ENCODE measurements around the gene PDHB. TPM values are rescaled to one million over a fixed set of nuclear protein-coding genes. Genes with fewer than 3 reads are reported as not detected.
A peak's percentile ranks its signal among the peaks of the same experiment; 100 is the strongest.

Gene PDHB
- total and polyA plus RNA-seq, 10 of the 15 experiments (the other 5 are each of a cell fraction or from before 2014, with no cell fraction given) = 62.9 to 224 (median 93.2) TPM

DNA sequence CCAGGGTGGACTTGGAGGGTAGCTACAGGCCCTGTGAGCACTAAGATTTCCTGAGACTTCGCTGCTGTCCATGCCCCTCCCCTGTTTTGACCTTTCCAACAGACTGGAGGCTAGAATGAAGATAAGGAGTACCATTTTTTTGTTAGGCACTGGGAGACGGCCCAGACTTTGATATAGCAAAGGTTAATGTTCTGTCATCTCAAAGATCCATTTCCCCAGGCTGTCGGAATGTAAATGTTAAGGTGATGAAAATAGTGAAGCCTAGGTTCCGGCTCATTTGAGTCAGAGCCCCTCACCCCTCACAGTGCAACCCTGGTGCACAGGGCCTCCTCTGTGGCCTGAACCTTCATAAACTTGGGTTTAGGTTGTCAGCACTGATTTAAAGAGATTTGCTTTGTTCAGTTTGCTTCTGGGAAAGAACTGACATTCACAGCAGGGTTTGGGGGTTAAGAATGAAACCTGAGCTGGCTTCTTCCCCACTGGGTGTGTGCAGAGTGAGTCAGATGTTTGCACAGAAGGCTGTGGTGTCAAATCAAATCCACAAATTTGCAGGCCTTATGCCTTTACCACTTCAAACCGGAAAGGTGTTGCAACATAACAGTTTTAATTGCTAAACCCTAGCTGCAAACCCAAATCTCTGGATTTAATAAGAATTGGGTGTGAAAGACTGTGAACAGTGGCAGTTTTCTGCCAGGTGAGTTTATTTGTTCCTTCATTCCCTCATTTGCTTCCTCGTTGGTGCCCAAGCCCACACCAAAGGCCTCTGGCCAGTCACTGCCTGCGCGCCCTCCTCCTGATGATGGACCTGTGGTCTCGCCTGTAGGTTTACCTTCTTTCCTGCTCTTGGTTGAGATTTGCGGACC lies 37.6 kb upstream of the PDHB start:
- 37% methylated on average over 10 of the region's 10 CpGs for WGBS (ENCODE audit: insufficient coverage, insufficient replicate concordance, low lambda C conversion rate, missing lambda C conversion rate)
- CTCF ChIA-PET = no interaction called here
- no peak overlapping the region for H3K27ac ChIP-seq (ENCODE audit: control insufficient read depth, insufficient read depth)
- no peaks in the 10 kb centered on the region for H3K79me2 ChIP-seq (ENCODE audit: control insufficient read depth, insufficient read depth, low read length)
- no peak overlapping the region for H3K4me2 ChIP-seq (ENCODE audit: control insufficient read depth, insufficient read depth)
- DNase-seq (ENCODE audit: low read depth, low spot score) (no peak), ATAC-seq (peak; percentile 45), FAIRE-seq (no peak)
- no peak overlapping the region; the same call in 1 of the 2 replicates for H2AFZ ChIP-seq (ENCODE audit: control insufficient read depth, low read depth, low read length)
- intact Hi-C loops (cut with micrococcal nuclease; ENCODE audit: unreplicated experiment) (no loop called here), in situ Hi-C loops (cut with MboI) (no loop called here)
- H3K9me3 ChIP-seq (replicated peaks; ENCODE audit: control insufficient read depth, insufficient read depth, low read length) = no peaks in the 10 kb centered on the region
- BruUV-seq (replicated peaks) = no TSS peak
- H4K20me1 ChIP-seq (ENCODE audit: control insufficient read depth, insufficient read depth) = no peaks in the 10 kb centered on the region
- TF ChIP-seq, protein P1, sequence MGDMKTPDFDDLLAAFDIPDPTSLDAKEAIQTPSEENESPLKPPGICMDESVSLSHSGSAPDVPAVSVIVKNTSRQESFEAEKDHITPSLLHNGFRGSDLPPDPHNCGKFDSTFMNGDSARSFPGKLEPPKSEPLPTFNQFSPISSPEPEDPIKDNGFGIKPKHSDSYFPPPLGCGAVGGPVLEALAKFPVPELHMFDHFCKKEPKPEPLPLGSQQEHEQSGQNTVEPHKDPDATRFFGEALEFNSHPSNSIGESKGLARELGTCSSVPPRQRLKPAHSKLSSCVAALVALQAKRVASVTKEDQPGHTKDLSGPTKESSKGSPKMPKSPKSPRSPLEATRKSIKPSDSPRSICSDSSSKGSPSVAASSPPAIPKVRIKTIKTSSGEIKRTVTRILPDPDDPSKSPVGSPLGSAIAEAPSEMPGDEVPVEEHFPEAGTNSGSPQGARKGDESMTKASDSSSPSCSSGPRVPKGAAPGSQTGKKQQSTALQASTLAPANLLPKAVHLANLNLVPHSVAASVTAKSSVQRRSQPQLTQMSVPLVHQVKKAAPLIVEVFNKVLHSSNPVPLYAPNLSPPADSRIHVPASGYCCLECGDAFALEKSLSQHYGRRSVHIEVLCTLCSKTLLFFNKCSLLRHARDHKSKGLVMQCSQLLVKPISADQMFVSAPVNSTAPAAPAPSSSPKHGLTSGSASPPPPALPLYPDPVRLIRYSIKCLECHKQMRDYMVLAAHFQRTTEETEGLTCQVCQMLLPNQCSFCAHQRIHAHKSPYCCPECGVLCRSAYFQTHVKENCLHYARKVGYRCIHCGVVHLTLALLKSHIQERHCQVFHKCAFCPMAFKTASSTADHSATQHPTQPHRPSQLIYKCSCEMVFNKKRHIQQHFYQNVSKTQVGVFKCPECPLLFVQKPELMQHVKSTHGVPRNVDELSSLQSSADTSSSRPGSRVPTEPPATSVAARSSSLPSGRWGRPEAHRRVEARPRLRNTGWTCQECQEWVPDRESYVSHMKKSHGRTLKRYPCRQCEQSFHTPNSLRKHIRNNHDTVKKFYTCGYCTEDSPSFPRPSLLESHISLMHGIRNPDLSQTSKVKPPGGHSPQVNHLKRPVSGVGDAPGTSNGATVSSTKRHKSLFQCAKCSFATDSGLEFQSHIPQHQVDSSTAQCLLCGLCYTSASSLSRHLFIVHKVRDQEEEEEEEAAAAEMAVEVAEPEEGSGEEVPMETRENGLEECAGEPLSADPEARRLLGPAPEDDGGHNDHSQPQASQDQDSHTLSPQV (IDR thresholded peaks at IDR 0.05) = no peak
- TF ChIP-seq MTA2 (IDR thresholded peaks at IDR 0.05; ENCODE audit: low read depth) = 0 out of 2 replicates have a peak, but pooled peaks have one; percentile 11
- TF ChIP-seq JUNB (IDR thresholded peaks at IDR 0.05) = 0 out of 2 replicates have a peak, but pooled peaks have one; percentile 7
- RAD21 ChIA-PET (ENCODE audit: unreplicated experiment) = no interaction called here
- no peaks in the 10 kb centered on the region for H3K36me3 ChIP-seq (ENCODE audit: control insufficient read depth in 2 of 2, insufficient read depth in 2 of 2, low read length in 1 of 2)
- peaks cover 6% of the 10 kb centered on the region; the same call in 1 of the 2 replicates for H3K4me1 ChIP-seq (ENCODE audit: control insufficient read depth, insufficient read depth, low read length)
- H3K9ac ChIP-seq (ENCODE audit: control insufficient read depth, insufficient read depth, low read length) = no peak overlapping the region
- SMC1A ChIA-PET (ENCODE audit: uncharacterized antibody, unreplicated experiment) = interaction anchor here (0.6 kb wide), 1 partner anchor 151 kb away, joined by 3 read pairs; no protein-coding TSS in a partner anchor
- POLR2A ChIA-PET = interaction anchor here (1.0 kb wide), 1 partner anchor 14 kb away, joined by 3 read pairs; no protein-coding TSS in a partner anchor
- H3K4me3 ChIP-seq = no peak overlapping the region
- no peaks in the 10 kb centered on the region for H3K27me3 ChIP-seq (replicated peaks in 1 of 2; ENCODE audit: control insufficient read depth in 2 of 2, insufficient read depth in 2 of 2, low read length in 1 of 2)

All from GM12878 (cell line).